Nephron (organoid): ENCODE data around the gene PYGB.

Experiments
- H3K27ac Mint-ChIP-seq, 3 experiments: 2 replicates each; pipeline ENCODE4 v1.8.0; 2020; ENCODE audit warnings: mixed read lengths in 3 of 3, mild to moderate bottlenecking in 2 of 3, moderate library complexity in 1 of 3
- H3K27me3 Mint-ChIP-seq: 2 replicates; pipeline ENCODE4 v1.8.0; 2021; ENCODE audit warnings: low read depth, mild to moderate bottlenecking, moderate library complexity, mixed read lengths
- H3K36me3 Mint-ChIP-seq: 2 replicates; pipeline ENCODE4 v1.8.0; 2020; ENCODE audit warnings: low read depth, mixed read lengths
- H3K4me1 Mint-ChIP-seq: 2 replicates; pipeline ENCODE4 v1.8.0; 2020; ENCODE audit warnings: mixed read lengths
- H3K4me3 Mint-ChIP-seq, 3 experiments: 2 replicates each; pipeline ENCODE4 v1.8.0; 2020; ENCODE audit warnings: mild to moderate bottlenecking in 3 of 3, mixed read lengths in 3 of 3, moderate library complexity in 2 of 3
- H3K9me3 Mint-ChIP-seq: 2 replicates; pipeline ENCODE4 v1.8.0; 2020; ENCODE audit warnings: mixed read lengths
- TF ChIP-seq, protein P1 (sequence below), 3 experiments: fragments of 200-600 bp; sonication (generic); IDR thresholded peaks; one replicate each; pipeline ENCODE4 v1.5.0; 2021; ENCODE audit warnings: antibody characterized with exemption in 3 of 3; ENCODE audit not compliant: unreplicated experiment in 3 of 3

The PYGB gene

DNA sequence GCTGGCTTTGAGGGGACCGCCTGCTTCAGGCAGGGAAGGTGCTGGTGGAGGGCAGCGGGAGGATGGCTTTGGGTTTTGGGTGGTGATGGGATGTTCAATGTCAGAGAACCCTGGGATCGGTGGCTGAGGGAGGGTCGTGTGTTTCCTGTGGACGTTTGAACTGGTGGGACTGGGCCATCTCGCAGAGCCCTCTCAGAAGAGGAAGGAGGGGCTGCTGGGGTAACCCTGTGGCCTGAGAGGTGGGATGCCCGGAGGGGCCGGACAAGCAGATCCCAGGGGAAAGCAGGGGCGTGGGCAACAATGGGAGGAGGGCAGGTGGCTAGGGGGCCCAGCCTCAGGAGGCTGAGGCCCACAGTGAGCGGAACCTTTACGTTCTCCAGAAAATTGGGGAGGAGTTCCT, 34.9 kb downstream of the PYGB start:
- Mint-ChIP-seq H3K27me3 (no peaks in the 10 kb centered on the region), H3K4me1 (no peaks in the 10 kb centered on the region), H3K4me3 (no peak overlapping the region), H3K36me3 (peaks cover 37% of the 10 kb centered on the region), H3K27ac (no peak overlapping the region), H3K9me3 (no peaks in the 10 kb centered on the region)
- TF ChIP-seq, protein P1, sequence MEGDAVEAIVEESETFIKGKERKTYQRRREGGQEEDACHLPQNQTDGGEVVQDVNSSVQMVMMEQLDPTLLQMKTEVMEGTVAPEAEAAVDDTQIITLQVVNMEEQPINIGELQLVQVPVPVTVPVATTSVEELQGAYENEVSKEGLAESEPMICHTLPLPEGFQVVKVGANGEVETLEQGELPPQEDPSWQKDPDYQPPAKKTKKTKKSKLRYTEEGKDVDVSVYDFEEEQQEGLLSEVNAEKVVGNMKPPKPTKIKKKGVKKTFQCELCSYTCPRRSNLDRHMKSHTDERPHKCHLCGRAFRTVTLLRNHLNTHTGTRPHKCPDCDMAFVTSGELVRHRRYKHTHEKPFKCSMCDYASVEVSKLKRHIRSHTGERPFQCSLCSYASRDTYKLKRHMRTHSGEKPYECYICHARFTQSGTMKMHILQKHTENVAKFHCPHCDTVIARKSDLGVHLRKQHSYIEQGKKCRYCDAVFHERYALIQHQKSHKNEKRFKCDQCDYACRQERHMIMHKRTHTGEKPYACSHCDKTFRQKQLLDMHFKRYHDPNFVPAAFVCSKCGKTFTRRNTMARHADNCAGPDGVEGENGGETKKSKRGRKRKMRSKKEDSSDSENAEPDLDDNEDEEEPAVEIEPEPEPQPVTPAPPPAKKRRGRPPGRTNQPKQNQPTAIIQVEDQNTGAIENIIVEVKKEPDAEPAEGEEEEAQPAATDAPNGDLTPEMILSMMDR (IDR thresholded peaks at IDR 0.05; ENCODE audit: unreplicated experiment in 3 of 3), result no peak

DNA sequence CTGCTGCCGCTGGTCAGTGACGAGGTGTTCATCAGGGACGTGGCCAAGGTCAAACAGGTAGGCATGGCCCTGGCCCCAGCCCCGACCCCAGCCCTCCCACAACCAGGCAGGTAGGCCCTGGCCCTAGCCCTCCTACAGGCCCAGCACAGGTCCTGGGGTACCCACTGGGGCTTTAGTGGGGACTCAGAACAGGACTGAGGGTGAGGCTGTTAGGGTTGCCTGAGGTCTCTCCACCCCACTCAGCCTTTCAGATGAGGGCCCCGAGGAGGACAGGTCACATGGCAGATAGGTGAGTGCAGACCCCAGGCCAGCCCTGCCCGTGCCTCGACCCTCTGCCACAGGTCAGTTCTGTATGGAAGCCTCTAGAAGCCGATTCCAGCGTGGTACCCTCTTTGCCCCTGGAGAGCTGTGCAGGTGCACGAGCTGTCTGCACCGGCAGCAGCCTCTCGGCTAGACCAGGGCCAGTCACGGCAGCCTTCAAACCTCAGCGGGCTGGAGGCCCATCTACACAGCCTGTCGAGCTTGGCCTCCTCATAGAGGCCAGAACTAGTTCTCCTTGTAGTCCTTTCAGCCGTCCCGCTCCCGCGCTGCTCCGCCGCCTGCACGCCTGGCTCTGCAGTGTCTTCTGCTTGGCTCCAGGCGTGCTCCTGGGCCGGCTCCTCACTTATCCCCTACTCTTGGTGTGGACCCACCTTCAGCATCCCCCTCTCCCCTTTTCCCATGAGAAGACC, 35.5 kb downstream of the PYGB start:
- no peak overlapping the region for H3K27ac Mint-ChIP-seq
- H3K4me1 Mint-ChIP-seq, result no peaks in the 10 kb centered on the region
- no peaks in the 10 kb centered on the region for H3K9me3 Mint-ChIP-seq
- TF ChIP-seq, protein P1 (IDR thresholded peaks at IDR 0.05; ENCODE audit: unreplicated experiment in 3 of 3), result no peak
- no peak overlapping the region for H3K4me3 Mint-ChIP-seq
- no peaks in the 10 kb centered on the region for H3K27me3 Mint-ChIP-seq
- H3K36me3 Mint-ChIP-seq, result peaks cover 36% of the 10 kb centered on the region

DNA sequence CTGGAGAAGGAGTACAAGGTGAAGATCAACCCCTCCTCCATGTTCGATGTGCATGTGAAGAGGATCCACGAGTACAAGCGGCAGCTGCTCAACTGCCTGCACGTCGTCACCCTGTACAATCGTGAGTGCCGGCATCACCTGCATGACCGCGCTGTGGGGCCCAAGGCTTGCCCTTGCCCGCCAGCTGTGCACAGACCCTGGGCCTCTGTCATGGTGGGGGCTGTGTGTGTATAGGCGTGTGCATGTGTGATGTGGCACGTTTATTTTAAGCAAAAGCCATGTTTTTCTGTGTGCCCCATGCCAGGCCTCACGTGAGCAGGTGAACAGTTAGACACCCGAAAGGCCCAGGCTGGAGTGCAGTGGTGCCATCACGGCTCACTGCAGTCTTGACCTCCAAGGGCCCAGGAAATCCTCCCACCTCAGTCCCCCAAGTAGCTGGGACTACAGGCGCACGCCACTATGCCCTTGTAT, 36.3 kb downstream of the PYGB start:
- no peaks in the 10 kb centered on the region for H3K4me1 Mint-ChIP-seq
- no peaks in the 10 kb centered on the region for H3K27me3 Mint-ChIP-seq
- H3K9me3 Mint-ChIP-seq, result no peaks in the 10 kb centered on the region
- TF ChIP-seq, protein P1 (IDR thresholded peaks at IDR 0.05; ENCODE audit: unreplicated experiment in 3 of 3), result no peak
- H3K4me3 Mint-ChIP-seq, result no peak overlapping the region
- H3K27ac Mint-ChIP-seq, result no peak overlapping the region
- H3K36me3 Mint-ChIP-seq, result peaks cover 40% of the 10 kb centered on the region

DNA sequence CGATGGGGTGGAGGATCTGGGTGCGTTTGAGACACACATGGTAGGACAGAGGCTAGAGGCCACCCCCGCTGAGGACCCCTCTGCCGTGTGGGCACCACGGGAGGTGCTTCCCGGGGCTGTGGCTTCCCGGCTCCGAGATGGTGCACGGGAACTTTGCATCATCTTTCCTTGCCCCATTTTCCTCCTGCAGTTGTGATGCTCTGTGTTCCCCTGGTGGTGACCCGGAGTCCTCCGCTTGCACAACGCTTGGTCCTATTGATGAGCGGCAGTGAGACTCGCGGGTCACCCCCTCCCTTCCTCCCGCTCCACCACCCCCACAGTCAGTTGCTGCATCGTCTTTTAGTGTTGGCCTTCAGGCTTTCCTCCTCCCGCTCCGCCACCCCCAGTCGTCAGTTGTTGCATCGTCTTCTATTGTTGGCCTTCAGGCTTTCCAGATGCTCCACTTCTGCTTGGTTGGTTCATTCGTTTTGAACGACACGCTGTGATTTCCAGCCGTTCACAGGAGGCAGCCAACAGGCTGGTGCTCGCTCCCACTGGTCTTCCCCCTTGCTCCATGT, 37.3 kb downstream of the PYGB start:
- Mint-ChIP-seq H3K4me3 (no peak overlapping the region), H3K36me3 (peaks cover 46% of the 10 kb centered on the region), H3K27me3 (no peaks in the 10 kb centered on the region), H3K27ac (no peak overlapping the region), H3K4me1 (no peaks in the 10 kb centered on the region), H3K9me3 (no peaks in the 10 kb centered on the region)
- TF ChIP-seq, protein P1 (IDR thresholded peaks at IDR 0.05; ENCODE audit: unreplicated experiment in 3 of 3), result no peak

GRCh38 chr20:25285856-25286798, 38.2 kb downstream of the PYGB start:
- H3K27ac Mint-ChIP-seq, result no peak overlapping the region
- no peaks in the 10 kb centered on the region for H3K4me1 Mint-ChIP-seq
- no peak overlapping the region for H3K4me3 Mint-ChIP-seq
- H3K27me3 Mint-ChIP-seq, result no peaks in the 10 kb centered on the region
- TF ChIP-seq, protein P1 (IDR thresholded peaks at IDR 0.05; ENCODE audit: unreplicated experiment in 3 of 3), result no peak
- peaks cover 46% of the 10 kb centered on the region for H3K36me3 Mint-ChIP-seq
- no peaks in the 10 kb centered on the region for H3K9me3 Mint-ChIP-seq
